PC-3 (cell line): Measurements from ENCODE around the gene SYCE1.

ENCODE experiments used
- EZH2 ChIP-seq: fragments of 300-600 bp; sonication (generic); IDR thresholded peaks from one replicate; pipeline ENCODE4 v1.6.1; 2017; ENCODE audit warnings: antibody characterized with exemption, mild to moderate bottlenecking, low read length; ENCODE audit not compliant: unreplicated experiment
- EZH2phosphoT487 ChIP-seq: fragments of 300-600 bp; sonication (generic); IDR thresholded peaks from 2 replicates; pipeline ENCODE4 v1.6.1; 2018; ENCODE audit warnings: mild to moderate bottlenecking, antibody characterized with exemption, low read length, borderline replicate concordance
- TF ChIP-seq, protein P1 (sequence below): fragments of 300-600 bp; sonication (generic); conservative IDR thresholded peaks from 2 replicates; pipeline ENCODE4 v1.5.1; 2017; ENCODE audit warnings: antibody characterized with exemption, low read depth, mild to moderate bottlenecking, low read length

DNA sequence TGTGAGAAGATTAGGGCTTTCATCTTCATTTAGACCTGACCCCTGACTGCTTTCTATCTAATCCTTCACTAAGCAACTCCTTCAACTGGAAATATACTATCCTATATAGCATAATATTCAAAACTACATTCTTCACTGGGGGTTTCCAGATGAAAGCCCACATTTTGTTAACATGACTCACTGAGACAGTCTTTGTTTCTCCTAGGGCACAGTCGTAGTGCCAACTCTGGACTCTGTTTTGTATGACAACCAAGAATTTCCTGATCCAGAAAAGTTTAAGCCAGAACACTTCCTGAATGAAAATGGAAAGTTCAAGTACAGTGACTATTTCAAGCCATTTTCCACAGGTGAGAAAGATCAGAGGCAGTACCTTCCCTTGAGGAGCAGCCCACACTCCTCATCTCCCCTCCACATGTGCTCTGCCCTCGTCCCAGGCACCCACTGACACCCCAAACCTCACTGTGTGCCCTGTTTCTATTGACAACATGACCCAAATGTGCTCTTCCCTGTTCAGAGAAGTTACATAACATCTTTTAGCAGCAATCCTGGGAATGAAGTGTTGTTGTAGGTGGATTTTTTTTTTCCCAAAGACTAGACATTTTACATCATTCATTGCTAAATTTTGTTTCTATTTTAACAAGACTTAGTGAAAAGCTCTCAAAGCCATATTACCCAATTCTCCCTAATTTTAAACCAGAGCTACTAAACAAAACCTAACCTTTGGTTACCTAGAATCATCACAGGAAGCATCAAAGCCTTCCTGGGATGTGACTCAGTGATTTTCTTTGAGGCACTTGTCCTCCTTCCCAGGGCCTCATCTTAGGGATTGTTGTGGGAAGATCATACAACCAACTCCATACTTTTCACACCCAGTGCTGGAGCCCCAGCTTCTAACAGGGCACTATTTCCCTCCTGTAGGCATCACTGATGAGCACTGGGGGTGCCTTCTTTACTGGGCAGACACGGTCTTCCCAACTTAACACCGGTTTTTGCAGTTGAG, 27.5 kb downstream of the SYCE1 start:
- TF ChIP-seq, protein P1, sequence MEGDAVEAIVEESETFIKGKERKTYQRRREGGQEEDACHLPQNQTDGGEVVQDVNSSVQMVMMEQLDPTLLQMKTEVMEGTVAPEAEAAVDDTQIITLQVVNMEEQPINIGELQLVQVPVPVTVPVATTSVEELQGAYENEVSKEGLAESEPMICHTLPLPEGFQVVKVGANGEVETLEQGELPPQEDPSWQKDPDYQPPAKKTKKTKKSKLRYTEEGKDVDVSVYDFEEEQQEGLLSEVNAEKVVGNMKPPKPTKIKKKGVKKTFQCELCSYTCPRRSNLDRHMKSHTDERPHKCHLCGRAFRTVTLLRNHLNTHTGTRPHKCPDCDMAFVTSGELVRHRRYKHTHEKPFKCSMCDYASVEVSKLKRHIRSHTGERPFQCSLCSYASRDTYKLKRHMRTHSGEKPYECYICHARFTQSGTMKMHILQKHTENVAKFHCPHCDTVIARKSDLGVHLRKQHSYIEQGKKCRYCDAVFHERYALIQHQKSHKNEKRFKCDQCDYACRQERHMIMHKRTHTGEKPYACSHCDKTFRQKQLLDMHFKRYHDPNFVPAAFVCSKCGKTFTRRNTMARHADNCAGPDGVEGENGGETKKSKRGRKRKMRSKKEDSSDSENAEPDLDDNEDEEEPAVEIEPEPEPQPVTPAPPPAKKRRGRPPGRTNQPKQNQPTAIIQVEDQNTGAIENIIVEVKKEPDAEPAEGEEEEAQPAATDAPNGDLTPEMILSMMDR: no peak
- no peak for TF ChIP-seq EZH2phosphoT487
- no peak for TF ChIP-seq EZH2
